HG03196 (cell line): Measurements from ENCODE around the gene KLK3.

Experiments
- ATAC-seq: cut with Tn5 transposase; IDR thresholded peaks from one replicate; pipeline ENCODE4 v1.9.1; 2021; ENCODE audit not compliant: unreplicated experiment

KLK3 gene

GRCh38 chr19:50896591-50897190 is 42.0 kb downstream of the KLK3 start:
- ATAC-seq: peak; percentile 76

GRCh38 chr19:50897191-50897607 is 42.5 kb downstream of the KLK3 start:
- ATAC-seq: peak; percentile 39

GRCh38 chr19:50897612-50898011 is 42.9 kb downstream of the KLK3 start:
- ATAC-seq: peak; percentile 11

- ATAC-seq: no peak
Measured at GRCh38 chr19:50898018-50898417, 43.3 kb downstream of the KLK3 start.

GRCh38 chr19:50899569-50899968 is 44.9 kb downstream of the KLK3 start:
- no peak for ATAC-seq

GRCh38 chr19:50902640-50903039 is 47.9 kb downstream of the KLK3 start:
- no peak for ATAC-seq

GRCh38 chr19:50906217-50906616 is 51.5 kb downstream of the KLK3 start:
- ATAC-seq: no peak

GRCh38 chr19:50908336-50908735 is 53.6 kb downstream of the KLK3 start:
- no peak for ATAC-seq

- ATAC-seq: peak; percentile 63
Measured at GRCh38 chr19:50909240-50910070, 54.7 kb downstream of the KLK3 start.
